Measurements from ENCODE around the gene FA2H. TPM values are rescaled to one million over a fixed set of nuclear protein-coding genes. Genes with fewer than 3 reads are reported as not detected.

The FA2H gene
- total RNA-seq, 2 donors from 2014 or later, result 0.35 TPM; not detected in 1

DNA sequence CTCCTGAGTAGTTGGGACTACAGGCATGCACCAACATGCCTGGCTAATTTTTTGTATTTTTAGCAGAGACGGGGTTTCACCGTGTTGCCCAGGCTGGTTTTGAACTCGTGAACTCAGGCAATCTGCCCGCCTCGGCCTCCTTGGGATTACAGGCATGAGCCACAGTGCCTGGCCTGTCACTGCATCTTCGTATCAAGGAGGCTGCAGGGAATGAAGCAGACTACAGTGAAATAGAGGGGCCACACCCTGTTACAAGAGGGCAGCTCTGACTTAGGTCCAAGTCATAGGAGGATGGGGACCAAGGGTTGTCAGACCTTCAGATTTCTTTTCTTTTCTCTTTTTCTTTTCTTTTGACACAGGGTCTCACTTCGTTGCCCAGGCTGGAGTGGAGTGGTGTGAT lies 28.7 kb downstream of the FA2H start:
- H3K9me3 ChIP-seq, result no peaks in the 10 kb centered on the region
- H3K27ac ChIP-seq, result no peak overlapping the region
- no peak overlapping the region for H3K4me3 ChIP-seq
- H3K27me3 ChIP-seq, result no peaks in the 10 kb centered on the region
- no peak for DNase-seq (ENCODE audit: low spot score)
- H3K4me1 ChIP-seq, result no peaks in the 10 kb centered on the region
- TF ChIP-seq, protein P1, sequence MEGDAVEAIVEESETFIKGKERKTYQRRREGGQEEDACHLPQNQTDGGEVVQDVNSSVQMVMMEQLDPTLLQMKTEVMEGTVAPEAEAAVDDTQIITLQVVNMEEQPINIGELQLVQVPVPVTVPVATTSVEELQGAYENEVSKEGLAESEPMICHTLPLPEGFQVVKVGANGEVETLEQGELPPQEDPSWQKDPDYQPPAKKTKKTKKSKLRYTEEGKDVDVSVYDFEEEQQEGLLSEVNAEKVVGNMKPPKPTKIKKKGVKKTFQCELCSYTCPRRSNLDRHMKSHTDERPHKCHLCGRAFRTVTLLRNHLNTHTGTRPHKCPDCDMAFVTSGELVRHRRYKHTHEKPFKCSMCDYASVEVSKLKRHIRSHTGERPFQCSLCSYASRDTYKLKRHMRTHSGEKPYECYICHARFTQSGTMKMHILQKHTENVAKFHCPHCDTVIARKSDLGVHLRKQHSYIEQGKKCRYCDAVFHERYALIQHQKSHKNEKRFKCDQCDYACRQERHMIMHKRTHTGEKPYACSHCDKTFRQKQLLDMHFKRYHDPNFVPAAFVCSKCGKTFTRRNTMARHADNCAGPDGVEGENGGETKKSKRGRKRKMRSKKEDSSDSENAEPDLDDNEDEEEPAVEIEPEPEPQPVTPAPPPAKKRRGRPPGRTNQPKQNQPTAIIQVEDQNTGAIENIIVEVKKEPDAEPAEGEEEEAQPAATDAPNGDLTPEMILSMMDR (IDR thresholded peaks at IDR 0.05), result no peak
- H3K36me3 ChIP-seq, result no peaks in the 10 kb centered on the region

DNA sequence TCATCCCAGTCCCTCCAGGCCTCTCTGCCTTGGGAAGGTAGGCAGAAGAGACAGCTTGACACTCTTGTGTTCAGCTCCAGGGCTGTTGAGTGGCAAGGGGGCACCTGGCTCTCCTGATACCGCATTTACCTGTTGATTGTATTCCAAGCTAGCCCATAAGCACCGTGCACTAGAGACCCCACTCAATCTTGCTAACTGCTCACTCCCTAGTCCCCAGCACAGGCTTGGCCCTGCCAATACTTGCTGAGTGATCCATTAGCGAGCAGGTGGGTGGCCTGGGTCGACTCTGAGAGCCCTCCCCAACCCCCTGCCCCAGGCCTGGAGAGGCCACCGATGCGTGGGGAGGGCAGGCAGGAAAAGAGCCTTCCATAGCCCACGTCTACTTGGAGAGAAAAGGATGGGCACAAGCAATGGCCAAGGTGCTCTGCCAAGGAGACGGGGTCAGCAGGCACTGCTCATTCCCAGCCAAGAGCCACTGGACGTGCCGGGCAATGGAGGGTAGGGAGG lies 29.5 kb downstream of the FA2H start:
- no peak overlapping the region for H3K4me3 ChIP-seq
- H3K9me3 ChIP-seq, result no peaks in the 10 kb centered on the region

DNA sequence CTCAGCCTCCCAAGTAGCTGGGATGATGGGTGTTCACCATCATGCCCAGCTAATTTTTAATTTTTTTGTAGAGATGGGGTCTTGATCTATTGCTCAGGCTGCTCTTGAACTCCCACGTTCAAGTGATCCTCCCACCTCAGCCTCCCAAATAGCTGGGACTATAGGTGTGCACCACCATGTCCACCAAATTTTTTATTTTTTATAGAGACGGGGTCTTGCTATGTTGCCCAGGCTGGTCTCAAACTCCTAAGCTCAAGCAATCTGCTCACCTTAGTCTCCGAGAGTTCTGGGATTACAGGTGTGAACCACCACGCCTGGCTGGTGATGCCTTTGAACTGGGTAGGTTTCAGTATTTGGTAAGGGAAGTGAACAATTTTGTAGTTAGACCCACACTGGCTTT lies 30.1 kb downstream of the FA2H start:
- Histone ChIP-seq H3K4me1 (no peaks in the 10 kb centered on the region), H3K36me3 (no peaks in the 10 kb centered on the region), H3K9me3 (no peaks in the 10 kb centered on the region), H3K27ac (no peak overlapping the region), H3K4me3 (no peak overlapping the region), H3K27me3 (no peaks in the 10 kb centered on the region)
- TF ChIP-seq, protein P1 (IDR thresholded peaks at IDR 0.05), result no peak
- no peak for DNase-seq (ENCODE audit: low spot score)

More for the DNA sequence above, 29.5 kb downstream of the FA2H start:
- Histone ChIP-seq H3K27ac (no peak overlapping the region), H3K36me3 (no peaks in the 10 kb centered on the region), H3K4me1 (no peaks in the 10 kb centered on the region), H3K27me3 (no peaks in the 10 kb centered on the region)
- TF ChIP-seq, protein P1 (IDR thresholded peaks at IDR 0.05), result no peak
- no peak for DNase-seq (ENCODE audit: low spot score)

DNA sequence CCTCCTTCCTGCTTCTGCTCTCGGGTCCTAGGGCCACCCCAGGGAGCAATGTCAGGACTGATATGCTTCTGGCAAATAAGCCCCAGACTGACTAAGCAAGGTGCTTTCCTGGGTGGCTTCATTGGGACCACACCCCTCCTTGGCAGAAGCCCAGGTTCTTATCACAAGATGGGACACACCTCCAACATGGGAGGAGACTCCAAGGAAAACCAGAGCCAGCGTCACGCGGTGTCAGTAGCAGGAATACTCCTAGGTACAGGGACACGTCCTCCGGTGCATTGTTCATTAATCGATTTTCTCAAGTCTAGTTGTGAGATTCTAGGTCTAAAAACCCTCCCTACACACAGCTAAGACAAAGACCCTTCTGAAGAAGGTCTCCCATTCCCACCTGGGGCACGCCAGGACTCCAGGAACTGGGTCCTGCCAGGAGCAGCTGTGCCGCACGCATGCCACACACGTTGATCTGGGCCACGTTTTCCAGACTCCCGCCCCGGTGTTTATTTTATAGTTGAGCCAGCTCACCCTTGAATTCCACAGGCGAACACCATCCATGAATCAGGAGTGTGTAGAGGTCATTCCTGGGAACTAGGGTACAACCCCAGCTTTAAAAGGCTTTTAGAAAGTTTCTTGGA lies 30.8 kb downstream of the FA2H start:
- no peak for DNase-seq (ENCODE audit: low spot score)
- Histone ChIP-seq H3K27ac (no peak overlapping the region), H3K9me3 (no peaks in the 10 kb centered on the region), H3K4me3 (no peak overlapping the region), H3K27me3 (no peaks in the 10 kb centered on the region), H3K4me1 (no peaks in the 10 kb centered on the region), H3K36me3 (no peaks in the 10 kb centered on the region)
- TF ChIP-seq, protein P1 (IDR thresholded peaks at IDR 0.05), result no peak

DNA sequence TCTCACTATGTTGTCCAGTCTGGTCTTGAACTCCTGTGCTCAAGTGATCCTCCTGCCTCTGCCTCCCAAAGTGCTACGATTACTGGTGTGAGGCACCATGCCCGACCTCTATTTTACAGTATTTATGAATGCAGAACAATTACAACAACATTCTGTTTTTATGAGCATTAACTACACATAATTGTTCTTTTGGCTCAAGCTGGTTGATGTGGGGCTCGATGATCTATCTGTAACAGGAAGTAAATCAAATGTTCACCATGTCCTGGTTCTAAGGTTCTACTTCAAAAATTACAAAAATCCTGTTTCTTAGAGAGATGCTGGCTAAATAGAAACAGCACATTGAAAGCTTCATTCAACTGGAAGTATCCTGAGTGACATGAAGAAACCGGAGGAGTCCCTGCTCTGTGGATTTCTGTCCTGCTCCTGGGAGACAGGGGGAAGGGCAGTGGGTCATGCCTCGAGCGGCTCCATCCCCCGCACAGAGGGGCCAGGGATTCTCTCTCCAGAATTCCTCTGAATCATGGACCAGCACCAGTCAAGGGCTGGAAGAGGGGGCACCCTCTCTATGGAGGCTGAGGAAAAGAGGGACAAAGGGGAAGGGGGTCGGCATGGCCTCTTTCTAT lies 31.5 kb downstream of the FA2H start:
- Histone ChIP-seq H3K27me3 (no peaks in the 10 kb centered on the region), H3K36me3 (no peaks in the 10 kb centered on the region), H3K27ac (no peak overlapping the region), H3K9me3 (no peaks in the 10 kb centered on the region), H3K4me3 (no peak overlapping the region), H3K4me1 (no peaks in the 10 kb centered on the region)
- DNase-seq (ENCODE audit: low spot score), result no peak
- TF ChIP-seq, protein P1 (IDR thresholded peaks at IDR 0.05), result no peak

Measured in right atrium auricular region (tissue), 2 donors.